OCI-LY7 (cell line): ENCODE results near the gene PDXDC1. TPM values are rescaled to one million over a fixed set of nuclear protein-coding genes. Genes with fewer than 3 reads are reported as not detected.

Source experiments
- BruUV-seq: library from RNA; stranded (reverse); fragments of 400-500 nt; replicated peaks from 2 replicates; lab custom pipeline; 2021; lab: Mats Ljungman, UMichigan
- CTCF ChIA-PET: fragments of 300-600 bp; sonication (Branson Sonifier 250); formaldehyde crosslinking; loops from one replicate; lab custom pipeline; 2022; ENCODE audit warnings: antibody characterized with exemption; ENCODE audit not compliant: unreplicated experiment; lab: Charles Lee
- POLR2A ChIA-PET: fragments of 300-600 bp; sonication (Branson Sonifier 250); formaldehyde crosslinking; loops from one replicate; lab custom pipeline; 2022; ENCODE audit warnings: antibody characterized with exemption; lab: Charles Lee
- DNase-seq: peaks from one replicate; pipeline ENCODE4 v3.0.0-alpha.2; 2015; ENCODE audit warnings: low spot score
- H2AFZ ChIP-seq: fragments of 200-600 bp; sonication (generic), shearing (Covaris generic); 2 replicates; pipeline ENCODE4 v1.6.1; 2014; ENCODE audit warnings: mild to moderate bottlenecking, antibody characterized with exemption, low read length, moderate library complexity
- H3K27ac ChIP-seq: fragments of 200-600 bp; sonication (generic); 2 replicates; pipeline ENCODE4 v1.5.1; 2014; ENCODE audit warnings: mixed run types, low read depth, mild to moderate bottlenecking, moderate library complexity, low read length, inconsistent platforms; ENCODE audit not compliant: poor library complexity, severe bottlenecking
- H3K36me3 ChIP-seq: fragments of 200-600 bp; sonication (generic); 2 replicates; pipeline ENCODE4 v1.6.1; 2014; ENCODE audit warnings: mild to moderate bottlenecking, antibody characterized with exemption, low read length, moderate library complexity, mixed read lengths; ENCODE audit not compliant: insufficient read depth
- H3K4me1 ChIP-seq: fragments of 200-600 bp; sonication (generic); 2 replicates; pipeline ENCODE4 v1.5.1; 2014; ENCODE audit warnings: mild to moderate bottlenecking, low read length; ENCODE audit not compliant: insufficient read depth, poor library complexity, severe bottlenecking
- H3K4me2 ChIP-seq: fragments of 200-600 bp; sonication (generic); 2 replicates; pipeline ENCODE4 v1.6.1; 2014; ENCODE audit warnings: mild to moderate bottlenecking, low read length
- H3K4me3 ChIP-seq: fragments of 200-600 bp; sonication (generic); 2 replicates; pipeline ENCODE4 v1.5.1; 2014; ENCODE audit warnings: mild to moderate bottlenecking, low read depth, low read length; ENCODE audit not compliant: poor library complexity, severe bottlenecking
- H3K79me2 ChIP-seq: fragments of 200-600 bp; sonication (generic); 2 replicates; pipeline ENCODE4 v1.6.1; 2016; ENCODE audit warnings: low read depth, mild to moderate bottlenecking, low read length, moderate library complexity, mixed read lengths; ENCODE audit not compliant: insufficient read depth
- H3K9me2 ChIP-seq: fragments of 200-600 bp; sonication (generic); 2 replicates; pipeline ENCODE4 v1.6.1; 2016; ENCODE audit warnings: mild to moderate bottlenecking, low read length, mixed read lengths; ENCODE audit not compliant: insufficient read depth
- H3K9me3 ChIP-seq: fragments of 200-600 bp; sonication (generic); 2 replicates; pipeline ENCODE4 v1.6.1; 2014; ENCODE audit warnings: mild to moderate bottlenecking, mixed run types, low read length, mixed read lengths
- H4K20me1 ChIP-seq: fragments of 200-600 bp; sonication (generic); 2 replicates; pipeline ENCODE4 v1.6.1; 2014; ENCODE audit warnings: mild to moderate bottlenecking, antibody characterized with exemption, low read length, moderate library complexity, mixed read lengths; ENCODE audit not compliant: insufficient read depth
- EZH2phosphoT487 ChIP-seq: fragments of 200-600 bp; sonication (generic); IDR thresholded peaks from 2 replicates; pipeline ENCODE4 v1.6.1; 2018; ENCODE audit warnings: low read depth, borderline replicate concordance, mild to moderate bottlenecking, mixed run types, antibody characterized with exemption, low read length, moderate library complexity, mixed read lengths
- intact Hi-C: fragments of 100-400 bp; cut with micrococcal nuclease; formaldehyde crosslinking; loops from one replicate; pipeline ENCODE4 v1.10.0; 2022; ENCODE audit not compliant: unreplicated experiment
- total RNA-seq, 2 experiments: library from RNA; depleted of rRNA in 1 of 2; stranded (reverse); fragments of >200 nt in 1 of 2; shearing (Covaris generic) in 1 of 2; gene quantifications; 2 replicates each; pipeline ENCODE4 v1.2.3, GENCODE V29; 2014 to 2022
- TF ChIP-seq, protein P1 (sequence below): fragments of 200-600 bp; sonication (generic); conservative IDR thresholded peaks from 2 replicates; pipeline ENCODE4 v1.5.1; 2014; ENCODE audit warnings: mild to moderate bottlenecking, antibody characterized with exemption, low read length, moderate library complexity, mixed read lengths

Gene PDXDC1
- total RNA-seq, 2 experiments from 2014 or later: 43.0 to 83.3 TPM

DNA sequence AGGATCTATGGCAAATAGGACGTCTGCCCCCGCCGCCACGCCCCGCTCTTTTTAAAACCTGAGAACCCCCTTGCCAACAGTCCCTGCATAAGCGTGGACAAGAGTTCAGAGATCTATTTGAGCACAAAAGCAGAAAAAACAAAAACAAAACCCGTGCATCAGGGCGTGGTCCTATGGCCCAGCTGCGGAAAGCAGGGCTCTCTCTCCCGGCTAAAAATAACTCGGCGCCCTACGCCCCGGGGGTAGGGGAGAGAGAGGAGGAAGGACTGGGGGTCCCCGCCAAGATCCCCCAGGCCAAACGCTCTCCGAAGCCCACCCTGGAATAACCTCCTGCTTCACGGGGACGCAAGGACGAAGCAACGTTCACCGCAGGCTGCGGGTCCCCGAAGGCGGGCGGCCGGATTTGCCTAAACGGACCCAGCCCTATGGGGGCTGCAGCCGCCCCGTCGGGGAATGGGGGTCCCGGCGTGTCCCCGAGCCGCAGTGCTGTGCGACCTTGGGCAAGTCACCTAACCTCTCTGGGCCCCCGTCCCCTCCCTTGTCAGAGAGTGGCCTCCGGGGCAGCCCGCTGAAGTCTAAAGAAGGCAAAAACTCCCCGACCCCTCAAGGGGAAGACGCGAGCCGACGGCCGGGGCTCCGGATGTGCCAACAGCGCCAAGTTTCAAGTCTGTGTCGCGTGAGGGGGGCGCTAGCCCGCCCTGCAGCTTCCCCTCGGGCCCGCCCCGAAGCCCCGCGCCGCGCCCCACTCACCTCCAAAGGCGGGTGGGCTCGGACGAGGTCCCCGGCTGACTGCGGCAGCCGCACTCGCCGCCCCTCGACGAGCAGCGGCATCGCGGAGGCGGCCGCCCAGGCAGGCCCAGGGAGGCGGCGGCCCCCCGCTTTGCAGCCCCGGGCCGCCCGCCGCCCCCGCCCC lies 80.6 kb downstream of the PDXDC1 start:
- H3K4me1 ChIP-seq: peaks cover 6% of the 10 kb centered on the region
- H4K20me1 ChIP-seq: no peaks in the 10 kb centered on the region
- no peak for TF ChIP-seq EZH2phosphoT487
- TF ChIP-seq, protein P1, sequence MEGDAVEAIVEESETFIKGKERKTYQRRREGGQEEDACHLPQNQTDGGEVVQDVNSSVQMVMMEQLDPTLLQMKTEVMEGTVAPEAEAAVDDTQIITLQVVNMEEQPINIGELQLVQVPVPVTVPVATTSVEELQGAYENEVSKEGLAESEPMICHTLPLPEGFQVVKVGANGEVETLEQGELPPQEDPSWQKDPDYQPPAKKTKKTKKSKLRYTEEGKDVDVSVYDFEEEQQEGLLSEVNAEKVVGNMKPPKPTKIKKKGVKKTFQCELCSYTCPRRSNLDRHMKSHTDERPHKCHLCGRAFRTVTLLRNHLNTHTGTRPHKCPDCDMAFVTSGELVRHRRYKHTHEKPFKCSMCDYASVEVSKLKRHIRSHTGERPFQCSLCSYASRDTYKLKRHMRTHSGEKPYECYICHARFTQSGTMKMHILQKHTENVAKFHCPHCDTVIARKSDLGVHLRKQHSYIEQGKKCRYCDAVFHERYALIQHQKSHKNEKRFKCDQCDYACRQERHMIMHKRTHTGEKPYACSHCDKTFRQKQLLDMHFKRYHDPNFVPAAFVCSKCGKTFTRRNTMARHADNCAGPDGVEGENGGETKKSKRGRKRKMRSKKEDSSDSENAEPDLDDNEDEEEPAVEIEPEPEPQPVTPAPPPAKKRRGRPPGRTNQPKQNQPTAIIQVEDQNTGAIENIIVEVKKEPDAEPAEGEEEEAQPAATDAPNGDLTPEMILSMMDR: peak; percentile 66
- peak overlapping the region; percentile 81 for H3K4me2 ChIP-seq
- H2AFZ ChIP-seq: peak overlapping the region; percentile 94
- H3K79me2 ChIP-seq: peaks cover 27% of the 10 kb centered on the region
- H3K4me3 ChIP-seq: peak overlapping the region; percentile 97
- peak; percentile 86 for DNase-seq
- H3K9me2 ChIP-seq: no peaks in the 10 kb centered on the region
- ChIA-PET CTCF (no interaction called here), POLR2A (interaction anchor here (0.6 kb wide), 1 partner anchor 509 kb away, joined by 3 read pairs; no protein-coding TSS in a partner anchor)
- H3K9me3 ChIP-seq: no peaks in the 10 kb centered on the region
- BruUV-seq: no TSS peak
- peak overlapping the region; percentile 54 for H3K27ac ChIP-seq
- intact Hi-C loops: no loop called here
- H3K36me3 ChIP-seq: peaks cover 21% of the 10 kb centered on the region

DNA sequence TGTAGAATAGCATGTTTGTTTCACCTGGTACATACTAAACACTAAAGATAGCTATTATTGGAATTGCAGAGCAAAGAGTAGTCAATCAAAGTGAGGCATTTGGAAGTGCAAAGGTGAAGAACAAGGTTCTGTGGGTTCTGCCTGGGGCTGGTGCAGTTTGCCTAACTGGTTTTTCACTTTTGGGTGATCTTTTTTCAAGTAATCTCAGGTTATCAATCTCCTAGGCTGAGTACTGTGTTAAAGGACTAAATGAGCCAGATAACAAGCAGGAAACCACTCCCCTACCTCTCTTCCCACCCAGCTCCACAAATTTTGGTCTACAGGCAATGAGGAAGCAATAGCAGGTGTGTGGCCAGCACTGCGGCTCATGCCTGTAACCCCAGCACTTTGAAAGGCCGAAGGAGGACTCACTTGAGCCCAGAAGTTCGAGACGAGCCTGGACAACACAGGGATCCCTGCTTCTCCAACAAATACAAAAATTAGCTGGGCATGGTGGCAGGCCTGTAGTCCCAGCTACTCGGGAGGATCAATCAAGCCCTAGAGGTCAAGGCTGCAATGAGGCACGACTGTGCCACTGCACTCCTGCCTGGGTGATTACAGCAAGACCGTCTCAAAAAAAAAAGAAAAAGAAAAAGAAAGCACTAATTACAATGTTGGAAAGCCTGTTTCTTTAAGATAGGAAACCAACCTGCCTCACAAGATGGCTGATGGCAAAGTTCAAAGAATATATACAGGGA lies 83.0 kb downstream of the PDXDC1 start:
- Histone ChIP-seq H4K20me1 (no peaks in the 10 kb centered on the region), H3K9me3 (no peaks in the 10 kb centered on the region), H3K9me2 (no peaks in the 10 kb centered on the region), H3K36me3 (peaks cover 43% of the 10 kb centered on the region), H3K4me2 (no peak overlapping the region), H3K4me1 (peaks cover 6% of the 10 kb centered on the region), H2AFZ (no peak overlapping the region), H3K4me3 (no peak overlapping the region), H3K79me2 (peaks cover 20% of the 10 kb centered on the region), H3K27ac (no peak overlapping the region)
- TF ChIP-seq, protein P1: no peak
- no peak for TF ChIP-seq EZH2phosphoT487
- POLR2A ChIA-PET: no interaction called here
- no TSS peak for BruUV-seq
- CTCF ChIA-PET: no interaction called here
- DNase-seq: no peak
- intact Hi-C loops: no loop called here
